Measurements from ENCODE around the gene ZNF322. TPM values are rescaled to one million over a fixed set of nuclear protein-coding genes. Genes with fewer than 3 reads are reported as not detected.
"Not testable (repeated sequence)": the region's sequence is repeated elsewhere in the genome, so short reads cannot be mapped to it uniquely, and the experiment has no call there.

ZNF322 gene
- total RNA-seq, 1 experiment from 2014 or later: 39.1 TPM

DNA sequence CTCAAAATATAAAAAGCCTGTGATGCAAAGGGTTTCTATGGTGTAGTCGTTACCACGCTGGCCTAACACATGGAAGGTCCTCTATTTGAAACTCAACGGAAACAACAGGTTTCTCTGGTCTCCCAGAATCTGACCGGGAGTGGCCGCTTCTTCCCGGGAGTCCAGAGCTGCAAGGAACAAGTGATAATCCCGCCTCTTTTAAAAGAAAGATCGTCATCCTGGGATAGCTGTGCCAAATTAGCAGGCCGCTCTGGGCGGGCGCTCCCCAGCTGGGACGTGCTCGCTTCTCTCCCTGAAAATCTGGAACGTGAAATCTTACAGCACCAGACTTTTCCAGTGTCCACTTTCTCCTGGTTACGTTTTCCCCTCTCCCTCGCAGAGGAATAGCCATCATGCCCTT lies 38.0 kb upstream of the ZNF322 start:
- not testable (repeated sequence) for H3K23ac ChIP-seq (ENCODE audit: insufficient read length, low read depth, low read length); H2BK5ac ChIP-seq (ENCODE audit: insufficient read length, low read length); H3K4ac ChIP-seq (ENCODE audit: low read depth, low read length); H3K18ac ChIP-seq (ENCODE audit: insufficient read length, low read depth, low read length); H3K36me3 Mint-ChIP-seq (ENCODE audit: insufficient read depth in 1 of 3, low read depth in 3 of 3); H3K56ac ChIP-seq (ENCODE audit: insufficient read length, low read depth, low read length); H4K91ac ChIP-seq (ENCODE audit: insufficient read length, low read depth, low read length); H3K9ac ChIP-seq (ENCODE audit: extremely low read depth, insufficient read length, low read length); H2BK15ac ChIP-seq (ENCODE audit: low read depth, low read length); DNase-seq; H3K4me3 Mint-ChIP-seq; H4K5ac ChIP-seq (ENCODE audit: insufficient read length, low read depth, low read length); H3T11ph ChIP-seq (ENCODE audit: low read length); H3K9me3 Mint-ChIP-seq; H3K27ac Mint-ChIP-seq; H3K27ac ChIP-seq (ENCODE audit: insufficient read length, low read depth, low read length); H2AFZ ChIP-seq (ENCODE audit: low read length); H3K27me3 Mint-ChIP-seq (ENCODE audit: low read depth); H3K23me2 ChIP-seq (ENCODE audit: insufficient read length, low read depth, low read length, poor library complexity, severe bottlenecking); H3K27me3 ChIP-seq (ENCODE audit: insufficient read depth, low read length); H4K20me1 ChIP-seq (ENCODE audit: control insufficient read depth, insufficient read depth, insufficient read length); H3K79me1 ChIP-seq (ENCODE audit: insufficient read depth, low read depth, low read length, poor library complexity, severe bottlenecking); H3K14ac ChIP-seq (ENCODE audit: insufficient read depth, low read length); H3K4me1 Mint-ChIP-seq; H3K79me2 ChIP-seq (ENCODE audit: insufficient read depth, low read length); H3K4me1 ChIP-seq (ENCODE audit: insufficient read depth, low read length); H3K9me3 ChIP-seq (ENCODE audit: control insufficient read depth, low read depth, low read length); H4K8ac ChIP-seq (replicated peaks; ENCODE audit: insufficient read length, low read depth, low read length); H2BK12ac ChIP-seq (ENCODE audit: insufficient read length, low read depth, low read length); H3K4me2 ChIP-seq (ENCODE audit: insufficient read depth, insufficient read length, low read length); H2BK120ac ChIP-seq (ENCODE audit: low read depth, low read length, poor library complexity, severe bottlenecking); H2AK5ac ChIP-seq (ENCODE audit: insufficient read length, low read length); H2BK20ac ChIP-seq (ENCODE audit: low read depth, low read length, poor library complexity, severe bottlenecking)
- no CpG with 5 or more reads among the region's 16 CpGs for WGBS (ENCODE audit: extremely low coverage, insufficient read length, low lambda C conversion rate)

DNA sequence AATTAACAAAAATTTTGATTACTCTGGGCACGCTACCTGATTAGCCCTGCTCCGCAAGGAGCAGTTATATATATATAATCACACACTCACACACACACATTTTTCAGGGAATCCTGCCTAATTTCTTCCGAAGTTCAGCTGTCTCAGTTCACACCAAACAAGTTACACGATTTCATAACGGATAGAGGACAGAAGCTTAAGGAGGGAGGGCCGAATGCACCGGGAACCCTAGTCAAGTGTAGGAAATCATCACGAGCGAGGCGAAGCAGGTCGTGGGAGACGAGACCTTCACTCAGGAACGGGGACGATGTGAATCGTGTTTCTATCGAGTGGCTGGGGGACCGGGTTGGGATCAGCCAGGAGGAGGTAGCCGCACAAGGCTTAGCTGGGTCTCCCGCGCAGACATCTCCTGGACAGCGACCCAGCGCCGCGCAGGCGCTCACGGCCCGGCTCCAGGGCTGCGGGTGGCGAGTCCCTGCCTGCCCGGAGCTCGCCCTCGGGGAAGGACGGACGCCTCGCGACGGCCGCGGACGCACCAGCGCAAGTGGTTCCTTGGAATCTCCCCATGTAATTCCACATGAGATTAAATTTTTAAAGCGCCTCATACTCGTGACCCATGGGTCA lies 29.9 kb upstream of the ZNF322 start:
- H4K8ac ChIP-seq (replicated peaks; ENCODE audit: insufficient read length, low read depth, low read length); H3K79me2 ChIP-seq (ENCODE audit: insufficient read depth, low read length); H4K20me1 ChIP-seq (ENCODE audit: control insufficient read depth, insufficient read depth, insufficient read length); H3K27me3 Mint-ChIP-seq (ENCODE audit: low read depth); H3K9ac ChIP-seq (ENCODE audit: extremely low read depth, insufficient read length, low read length); H3K9me3 ChIP-seq (ENCODE audit: control insufficient read depth, low read depth, low read length); H3K4me3 Mint-ChIP-seq; H3K4ac ChIP-seq (ENCODE audit: low read depth, low read length); H3K56ac ChIP-seq (ENCODE audit: insufficient read length, low read depth, low read length); H3K27ac ChIP-seq (ENCODE audit: insufficient read length, low read depth, low read length); H3K23me2 ChIP-seq (ENCODE audit: insufficient read length, low read depth, low read length, poor library complexity, severe bottlenecking); H3K18ac ChIP-seq (ENCODE audit: insufficient read length, low read depth, low read length); H3K4me1 Mint-ChIP-seq; H3K4me2 ChIP-seq (ENCODE audit: insufficient read depth, insufficient read length, low read length); H3K79me1 ChIP-seq (ENCODE audit: insufficient read depth, low read depth, low read length, poor library complexity, severe bottlenecking); H2BK12ac ChIP-seq (ENCODE audit: insufficient read length, low read depth, low read length); H4K91ac ChIP-seq (ENCODE audit: insufficient read length, low read depth, low read length); H2BK120ac ChIP-seq (ENCODE audit: low read depth, low read length, poor library complexity, severe bottlenecking); DNase-seq; H2BK5ac ChIP-seq (ENCODE audit: insufficient read length, low read length); H3K36me3 Mint-ChIP-seq (ENCODE audit: insufficient read depth in 1 of 3, low read depth in 3 of 3); H3K14ac ChIP-seq (ENCODE audit: insufficient read depth, low read length); H3T11ph ChIP-seq (ENCODE audit: low read length); H3K27ac Mint-ChIP-seq; H4K5ac ChIP-seq (ENCODE audit: insufficient read length, low read depth, low read length); H2BK20ac ChIP-seq (ENCODE audit: low read depth, low read length, poor library complexity, severe bottlenecking); H3K9me3 Mint-ChIP-seq; H3K4me1 ChIP-seq (ENCODE audit: insufficient read depth, low read length); H2AFZ ChIP-seq (ENCODE audit: low read length); H2BK15ac ChIP-seq (ENCODE audit: low read depth, low read length); H2AK5ac ChIP-seq (ENCODE audit: insufficient read length, low read length); H3K23ac ChIP-seq (ENCODE audit: insufficient read length, low read depth, low read length); H3K27me3 ChIP-seq (ENCODE audit: insufficient read depth, low read length): not testable (repeated sequence)
- WGBS (ENCODE audit: extremely low coverage, insufficient read length, low lambda C conversion rate): no CpG with 5 or more reads among the region's 43 CpGs
